ENCODE data around the gene HIBCH.

GRCh38 chr2:190328573-190329147, 9.0 kb upstream of the HIBCH start:
- TF ChIP-seq POLR2AphosphoS5 (IDR thresholded peaks at IDR 0.05), result no peak
- TF ChIP-seq, protein P1, sequence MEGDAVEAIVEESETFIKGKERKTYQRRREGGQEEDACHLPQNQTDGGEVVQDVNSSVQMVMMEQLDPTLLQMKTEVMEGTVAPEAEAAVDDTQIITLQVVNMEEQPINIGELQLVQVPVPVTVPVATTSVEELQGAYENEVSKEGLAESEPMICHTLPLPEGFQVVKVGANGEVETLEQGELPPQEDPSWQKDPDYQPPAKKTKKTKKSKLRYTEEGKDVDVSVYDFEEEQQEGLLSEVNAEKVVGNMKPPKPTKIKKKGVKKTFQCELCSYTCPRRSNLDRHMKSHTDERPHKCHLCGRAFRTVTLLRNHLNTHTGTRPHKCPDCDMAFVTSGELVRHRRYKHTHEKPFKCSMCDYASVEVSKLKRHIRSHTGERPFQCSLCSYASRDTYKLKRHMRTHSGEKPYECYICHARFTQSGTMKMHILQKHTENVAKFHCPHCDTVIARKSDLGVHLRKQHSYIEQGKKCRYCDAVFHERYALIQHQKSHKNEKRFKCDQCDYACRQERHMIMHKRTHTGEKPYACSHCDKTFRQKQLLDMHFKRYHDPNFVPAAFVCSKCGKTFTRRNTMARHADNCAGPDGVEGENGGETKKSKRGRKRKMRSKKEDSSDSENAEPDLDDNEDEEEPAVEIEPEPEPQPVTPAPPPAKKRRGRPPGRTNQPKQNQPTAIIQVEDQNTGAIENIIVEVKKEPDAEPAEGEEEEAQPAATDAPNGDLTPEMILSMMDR (IDR thresholded peaks at IDR 0.05 in 8 of 11, conservative IDR thresholded peaks at IDR 0.05 in 3 of 11), result no peak
